Measurements from ENCODE around the gene BOC.

- TF ChIP-seq CTCF (IDR thresholded peaks at IDR 0.05), result no peak
- no peak for TF ChIP-seq POLR2A (IDR thresholded peaks at IDR 0.05)
These were observed 43.2 kb upstream of the BOC start for GRCh38 chr3:113167825-113168801.
